GM19328 (cell line): ENCODE data around the gene HMGN2.
A peak's percentile ranks its signal among the peaks of the same experiment; 100 is the strongest.
"Not testable (repeated sequence)": the region's sequence is repeated elsewhere in the genome, so short reads cannot be mapped to it uniquely, and the experiment has no call there.

Source experiments
- ATAC-seq: cut with Tn5 transposase; IDR thresholded peaks from one replicate; pipeline ENCODE4 v1.9.1; 2021; ENCODE audit warnings: mild to moderate bottlenecking, moderate library complexity; ENCODE audit not compliant: unreplicated experiment

Gene HMGN2

GRCh38 chr1:26476958-26477357 is 4.7 kb downstream of the HMGN2 start:
- ATAC-seq = no peak

DNA sequence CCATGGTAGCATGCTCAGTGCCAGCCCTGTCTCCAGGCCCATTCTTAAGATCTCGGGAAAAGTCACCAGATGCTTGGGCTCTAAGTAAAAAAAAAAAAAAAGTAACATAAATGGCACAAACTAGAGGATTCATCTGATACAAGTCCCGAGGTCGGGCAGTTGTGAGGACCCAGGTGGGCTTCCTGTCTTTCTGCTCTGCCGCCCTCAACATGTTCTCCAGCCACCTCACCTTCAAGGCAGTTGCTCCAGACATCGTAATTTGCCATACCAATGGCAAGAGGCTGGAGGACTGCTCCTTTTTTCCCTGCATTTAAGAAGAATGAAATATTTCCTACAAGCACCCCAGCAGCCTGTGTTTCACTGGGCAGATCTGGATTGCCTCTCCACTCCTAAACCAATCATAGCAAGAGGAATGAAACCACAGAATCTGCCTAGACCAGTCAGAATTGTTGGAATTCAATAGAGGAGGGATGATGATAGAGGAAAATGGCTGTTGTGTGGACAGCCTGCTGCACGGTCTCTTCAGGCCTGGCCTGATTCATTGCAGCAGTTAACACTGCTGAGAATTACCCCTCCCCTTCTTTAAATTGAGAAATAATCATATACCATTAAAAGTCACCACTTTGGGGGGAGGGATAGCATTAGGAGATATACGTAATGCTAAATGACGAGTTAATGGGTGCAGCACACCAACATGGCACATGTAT is 5.4 kb downstream of the HMGN2 start:
- ATAC-seq = no peak

DNA sequence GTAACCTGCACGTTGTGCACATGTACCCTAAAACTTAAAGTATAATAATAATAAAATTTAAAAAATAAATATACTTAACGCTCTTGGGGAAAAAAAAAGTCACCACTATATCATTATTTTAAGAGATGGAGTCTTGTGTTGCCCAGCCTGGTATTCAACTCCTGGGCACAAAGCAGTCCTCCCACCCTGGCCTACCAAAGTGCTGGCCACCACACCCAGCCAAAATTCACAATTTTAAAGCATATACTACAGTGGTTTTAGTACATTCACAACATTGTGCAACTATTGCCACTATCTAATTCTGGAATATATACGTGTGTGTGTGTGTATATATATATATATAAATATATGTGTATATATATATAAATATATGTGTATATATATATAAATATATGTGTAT is 5.9 kb downstream of the HMGN2 start:
- ATAC-seq = no peak

- no peak for ATAC-seq
These were observed 6.7 kb downstream of the HMGN2 start for GRCh38 chr1:26478988-26479387.

GRCh38 chr1:26482921-26483320 is 10.7 kb downstream of the HMGN2 start:
- no peak for ATAC-seq

- ATAC-seq = no peak
These were observed 11.7 kb downstream of the HMGN2 start for GRCh38 chr1:26483980-26484379.

GRCh38 chr1:26490155-26490554 is 17.9 kb downstream of the HMGN2 start:
- ATAC-seq = no peak

DNA sequence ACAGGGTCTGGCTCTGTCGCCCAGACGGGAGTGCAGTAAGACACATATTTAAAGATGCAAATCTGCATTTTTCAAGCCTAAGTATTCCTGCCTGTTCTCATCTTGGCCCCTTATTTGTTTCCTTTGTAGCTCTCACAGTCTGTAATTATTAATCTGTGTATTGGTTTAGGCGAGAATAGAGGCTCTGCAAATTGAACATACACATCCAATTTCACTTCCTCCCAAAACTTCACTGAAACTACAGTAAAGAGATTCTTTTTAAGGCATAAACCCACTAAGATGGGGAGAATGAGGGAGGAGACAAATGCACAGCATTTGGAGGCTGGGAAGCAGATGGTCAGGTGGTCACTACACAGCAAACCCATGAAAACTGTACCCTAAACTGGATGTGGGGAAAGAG is 21.0 kb downstream of the HMGN2 start:
- no peak for ATAC-seq

DNA sequence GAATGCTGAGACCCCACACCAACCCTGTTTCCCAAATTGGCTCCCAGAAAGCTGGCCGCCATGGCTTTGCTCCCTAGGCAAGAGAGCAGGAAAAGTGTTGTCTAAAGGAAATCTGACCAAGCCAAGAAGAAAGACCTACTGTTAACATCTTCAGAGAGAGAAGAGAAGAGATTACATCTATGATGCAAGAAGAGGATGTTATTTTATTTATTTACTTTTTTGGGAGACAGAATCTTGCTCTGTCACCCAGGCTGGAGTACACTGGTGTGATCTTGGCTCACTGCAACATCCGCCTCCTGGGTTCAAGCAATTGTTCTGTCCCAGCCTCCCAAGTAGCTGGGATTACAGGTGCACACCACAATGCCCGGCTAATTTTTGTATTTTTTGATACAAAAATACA is 21.7 kb downstream of the HMGN2 start:
- ATAC-seq = no peak

- ATAC-seq = no peak
These were observed 24.6 kb downstream of the HMGN2 start for GRCh38 chr1:26496861-26497260.

- no peak for ATAC-seq
These were observed 26.7 kb downstream of the HMGN2 start for GRCh38 chr1:26498894-26499293.

- ATAC-seq = peak; percentile 50
These were observed 28.4 kb downstream of the HMGN2 start for GRCh38 chr1:26500488-26501175.

- ATAC-seq = not testable (repeated sequence)
These were observed 38.5 kb downstream of the HMGN2 start for GRCh38 chr1:26510711-26511110.

GRCh38 chr1:26515836-26516235 is 43.6 kb downstream of the HMGN2 start:
- not testable (repeated sequence) for ATAC-seq

DNA sequence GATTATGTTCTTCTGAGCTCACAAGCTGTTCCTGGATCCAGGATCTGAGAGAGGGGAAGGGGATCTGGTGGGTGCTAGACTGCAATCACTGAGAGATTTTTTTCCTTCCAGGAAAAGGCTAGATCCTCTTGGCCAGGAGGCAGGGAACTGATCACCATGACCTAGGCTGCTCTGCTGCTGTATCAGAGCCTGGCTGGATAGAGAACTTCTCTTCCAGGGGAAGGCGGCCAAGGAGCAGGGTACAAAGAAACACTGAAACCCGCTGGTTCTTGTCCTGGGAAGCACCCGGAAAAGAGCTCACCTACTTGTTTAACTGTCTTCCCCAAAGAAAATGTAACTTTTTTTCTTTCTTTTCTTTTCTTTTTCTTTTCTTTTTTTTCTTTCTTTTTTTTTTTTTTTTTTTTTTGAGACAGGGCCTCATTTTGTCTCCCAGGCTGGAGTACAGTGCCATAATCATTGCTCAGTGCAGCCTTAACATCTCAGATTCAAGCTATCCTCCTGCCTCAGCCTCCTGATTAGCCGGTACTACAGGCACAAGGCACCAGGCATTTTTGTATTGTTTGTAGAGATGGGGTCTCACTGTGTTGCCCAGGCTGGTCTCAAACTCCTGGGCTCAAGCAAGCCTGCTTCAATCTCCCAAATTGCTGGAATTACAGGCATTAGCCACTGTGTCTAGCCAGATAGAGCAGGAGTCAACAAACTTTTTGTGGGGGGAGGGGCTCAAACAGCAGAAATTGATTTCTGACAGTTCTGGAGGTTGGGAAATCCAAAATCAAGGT is 44.9 kb downstream of the HMGN2 start:
- no peak for ATAC-seq

- ATAC-seq = no peak
These were observed 45.5 kb downstream of the HMGN2 start for GRCh38 chr1:26517766-26518049.

- ATAC-seq = no peak
These were observed 46.1 kb downstream of the HMGN2 start for GRCh38 chr1:26518355-26518754.

GRCh38 chr1:26520339-26520738 is 48.1 kb downstream of the HMGN2 start:
- no peak for ATAC-seq

GRCh38 chr1:26521669-26522030 is 49.4 kb downstream of the HMGN2 start:
- ATAC-seq = no peak

DNA sequence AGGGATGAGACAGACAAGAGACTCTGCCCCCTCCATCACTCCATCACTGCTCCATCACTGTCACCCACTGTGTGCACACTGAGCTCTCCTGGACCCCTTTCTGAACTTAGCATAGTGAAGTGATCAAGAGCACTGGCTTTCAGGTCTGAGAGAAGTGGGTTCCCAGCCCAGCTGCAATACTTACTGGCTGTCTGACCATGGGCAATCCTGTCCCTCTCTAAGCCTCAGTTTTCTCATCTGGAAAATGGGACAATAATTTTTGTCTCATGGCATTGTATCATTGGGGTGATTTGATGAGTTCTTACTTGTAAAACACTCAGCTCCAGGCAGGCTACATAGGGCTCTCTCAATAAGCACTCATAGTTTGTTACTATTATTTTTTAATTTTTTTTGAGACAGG is 49.8 kb downstream of the HMGN2 start:
- no peak for ATAC-seq

GRCh38 chr1:26524181-26524580 is 51.9 kb downstream of the HMGN2 start:
- ATAC-seq = no peak
